Ovary (tissue), 3 donors: ENCODE measurements around the gene ADCK2.

Experiments
- CTCF ChIP-seq, 3 donors: fragments of 450-650 bp in 2 of 3; fragments of 200-600 bp in 1 of 3; IDR thresholded peaks; one replicate each; pipeline versions ENCODE4 v1.5.1 to v1.8.0; 2016 to 2022; ENCODE audit warnings: antibody characterized with exemption in 3 of 3, mild to moderate bottlenecking in 1 of 3
- EP300 ChIP-seq: sonication (generic); formaldehyde crosslinking; IDR thresholded peaks from one replicate; pipeline ENCODE4 v1.6.1; 2017; ENCODE audit warnings: antibody characterized with exemption
- POLR2A ChIP-seq: fragments of 450-650 bp; IDR thresholded peaks from one replicate; pipeline ENCODE4 v1.6.1; 2017; ENCODE audit warnings: antibody characterized with exemption, mild to moderate bottlenecking, moderate library complexity
- donor health status: DM: no; HTN: no; CAD: no.

DNA sequence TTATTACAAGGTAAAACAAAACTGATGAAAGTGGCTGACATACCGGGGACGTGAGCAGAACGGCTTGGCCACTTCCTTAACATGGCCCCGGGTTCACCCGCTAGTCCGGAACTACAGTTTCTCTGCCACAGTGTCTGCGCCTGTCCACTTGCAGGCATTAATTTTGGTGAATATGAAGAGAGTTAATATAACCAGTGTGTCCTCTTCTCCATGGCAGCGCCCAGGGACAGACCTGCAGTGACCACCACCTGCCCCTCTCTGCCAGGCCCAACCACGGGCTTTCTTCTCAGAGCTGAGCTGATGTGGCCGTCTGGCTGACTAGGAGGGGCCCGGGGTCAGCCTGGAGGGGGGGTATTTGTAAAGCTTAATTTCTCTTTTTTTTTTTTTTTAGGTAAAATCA, 22.6 kb downstream of the ADCK2 start:
- TF ChIP-seq CTCF (IDR thresholded peaks at IDR 0.05) (no peak), EP300 (no peak), POLR2A (no peak)
